Fibroblast of gingiva (primary cell): ENCODE data around the gene ATG13.
"Not testable (repeated sequence)": the region's sequence is repeated elsewhere in the genome, so short reads cannot be mapped to it uniquely, and the experiment has no call there.

Source experiments
- DNase-seq: peaks from one replicate; pipeline ENCODE4 v3.0.0-alpha.2; 2011; ENCODE audit warnings: low read depth

The ATG13 gene

DNA sequence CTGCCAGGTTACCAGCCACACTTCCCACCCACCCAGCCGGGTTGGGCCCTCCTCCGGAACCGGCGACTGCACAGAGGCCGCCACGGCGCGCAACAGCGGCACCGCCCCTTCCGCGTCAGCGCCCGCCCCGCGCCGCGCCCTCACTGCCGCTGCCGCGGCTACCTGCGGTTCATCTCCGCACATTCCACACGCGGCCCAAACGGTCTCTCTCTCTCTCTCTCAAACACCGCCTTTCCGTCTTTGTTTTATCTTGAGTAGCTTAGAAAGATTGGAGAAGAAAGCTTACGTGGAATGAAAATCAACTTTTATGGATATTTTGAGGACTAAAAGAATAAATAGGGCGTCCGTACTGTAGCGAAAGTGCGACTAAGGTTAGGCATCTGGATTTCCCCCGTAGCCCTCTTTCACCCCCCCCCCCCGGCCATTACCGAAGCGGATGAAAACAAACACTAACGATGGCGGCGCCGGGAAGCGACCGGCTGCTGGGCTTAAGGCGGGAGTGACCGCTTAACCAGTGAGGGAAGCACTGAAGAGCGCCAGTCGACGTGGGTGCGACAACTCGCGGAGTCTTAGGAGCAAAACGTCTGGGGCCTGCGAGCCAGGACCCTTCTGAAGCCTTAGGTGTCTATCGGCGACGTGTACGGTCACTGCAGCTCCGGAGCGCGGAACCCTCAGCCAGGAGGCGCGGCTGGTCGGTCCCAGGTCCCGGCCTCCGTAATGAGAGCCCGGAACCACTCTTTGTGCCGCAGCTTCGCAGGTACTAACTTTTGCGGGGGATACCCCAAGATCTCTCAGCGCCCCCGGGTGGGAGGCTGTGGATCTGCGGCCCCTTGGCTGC lies at the start of gene ATG13, which contains the start of gene HARBI1:
Gene ATG13 (plus strand): TSS at position 420 of the 838 bp plus-strand sequence. CDS start 26,739 bp downstream, outside the sequence.
Gene HARBI1 (minus strand): TSS at position 94 of the 838 bp plus-strand sequence. CDS start 990 bp downstream, outside the sequence.
- DNase-seq, result peak; percentile 89

DNA sequence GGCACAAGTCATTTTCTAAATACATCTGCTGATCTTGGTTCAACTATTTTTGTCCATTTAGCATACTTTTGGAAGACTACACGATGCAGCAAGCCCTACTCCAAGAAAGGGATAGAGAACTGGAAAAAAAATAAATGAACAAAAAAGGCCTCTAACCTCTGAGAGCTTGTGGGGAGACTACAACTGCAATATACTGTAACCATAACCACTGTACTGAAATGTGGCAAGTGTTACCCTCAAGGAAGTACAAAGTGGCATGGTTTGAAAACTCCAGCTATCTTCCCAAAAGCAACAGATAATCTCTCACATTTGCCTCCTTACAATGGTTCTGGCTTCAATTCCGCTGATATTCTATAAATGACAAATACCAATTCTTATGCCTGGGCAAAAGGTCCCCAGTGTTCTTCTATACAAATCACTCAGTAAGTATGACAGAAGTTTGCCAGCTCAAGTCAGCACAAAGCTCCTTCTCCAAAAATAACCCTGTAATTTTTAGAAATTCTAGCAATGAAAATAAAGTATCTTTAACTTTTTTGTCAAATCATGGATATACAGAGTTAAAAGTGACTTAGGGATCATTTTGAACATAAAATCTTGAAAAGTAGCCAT lies 46.5 kb upstream of the ATG13 start:
- DNase-seq, result no peak

- DNase-seq, result no peak
These were observed 42.7 kb upstream of the ATG13 start for GRCh38 chr11:46574656-46575055.

DNA sequence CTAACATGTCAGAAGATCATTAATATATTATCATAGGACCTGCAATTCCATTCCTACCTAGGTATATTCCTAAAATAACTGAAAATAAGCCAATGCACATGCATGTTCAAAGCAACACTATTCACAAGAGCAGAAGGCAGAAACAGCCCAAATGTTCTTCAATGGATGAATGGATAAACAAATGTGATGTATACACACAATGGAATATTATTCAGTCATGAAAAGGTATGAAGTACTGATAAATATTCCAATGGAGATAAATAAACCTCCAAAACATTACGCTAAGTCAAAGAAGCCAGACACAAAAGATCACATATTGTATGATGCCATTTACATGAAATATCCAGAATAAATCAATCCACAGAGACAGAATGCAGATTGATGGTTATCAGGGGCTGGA lies 40.3 kb upstream of the ATG13 start:
- DNase-seq, result no peak

DNA sequence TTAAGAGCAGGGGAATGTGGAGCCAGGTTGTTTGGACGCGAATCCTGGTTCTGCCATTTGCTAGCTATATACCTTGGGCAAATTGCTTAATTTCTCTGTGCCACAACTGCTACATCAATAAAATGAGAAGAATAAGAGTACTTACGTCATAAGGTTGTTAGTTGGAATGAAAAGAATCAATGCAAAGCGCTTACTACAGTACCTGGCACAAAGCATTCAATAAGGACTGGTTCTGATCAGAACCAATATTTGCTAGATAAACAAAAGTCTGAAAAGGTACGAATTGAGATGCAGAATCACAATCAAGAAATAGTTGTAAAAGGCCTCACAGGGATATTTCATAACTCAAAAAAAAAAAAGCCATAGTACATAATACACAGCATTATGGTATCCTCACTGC lies 34.8 kb upstream of the ATG13 start:
- no peak for DNase-seq

DNA sequence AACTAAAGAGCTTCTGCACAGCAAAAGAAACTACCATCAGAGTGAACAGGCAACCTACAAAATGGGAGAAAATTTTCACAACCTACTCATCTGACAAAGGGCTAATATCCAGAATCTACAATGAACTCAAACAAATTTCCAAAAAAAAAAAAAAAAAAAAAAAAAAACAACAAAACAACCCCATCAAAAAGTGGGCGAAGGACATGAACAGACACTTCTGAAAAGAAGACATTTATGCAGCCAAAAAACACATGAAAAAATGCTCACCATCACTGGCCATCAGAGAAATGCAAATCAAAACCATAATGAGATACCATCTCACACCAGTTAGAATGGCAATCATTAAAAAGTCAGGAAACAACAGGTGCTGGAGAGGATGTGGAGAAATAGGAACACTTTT lies 33.8 kb upstream of the ATG13 start:
- DNase-seq, result not testable (repeated sequence)

- DNase-seq, result peak; percentile 52
These were observed 29.2 kb upstream of the ATG13 start for GRCh38 chr11:46588131-46588530.

DNA sequence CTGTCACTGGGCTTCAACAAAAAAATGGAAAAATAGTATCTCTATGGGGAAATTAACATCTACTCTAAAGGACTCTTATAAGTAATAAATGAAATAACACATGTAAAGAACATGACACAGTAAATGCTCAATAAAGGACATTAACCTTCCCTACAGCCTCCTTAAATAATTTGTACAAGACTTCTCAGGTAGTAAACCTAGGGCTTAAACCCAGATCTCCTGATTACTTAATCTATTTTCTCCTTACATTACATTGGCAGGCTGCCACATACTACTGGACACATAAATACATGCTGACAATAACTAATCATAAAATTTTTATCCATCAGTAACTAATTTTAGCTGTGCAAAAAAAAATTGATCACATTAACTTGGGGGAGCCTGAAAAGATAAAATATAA lies 28.4 kb upstream of the ATG13 start:
- no peak for DNase-seq

DNA sequence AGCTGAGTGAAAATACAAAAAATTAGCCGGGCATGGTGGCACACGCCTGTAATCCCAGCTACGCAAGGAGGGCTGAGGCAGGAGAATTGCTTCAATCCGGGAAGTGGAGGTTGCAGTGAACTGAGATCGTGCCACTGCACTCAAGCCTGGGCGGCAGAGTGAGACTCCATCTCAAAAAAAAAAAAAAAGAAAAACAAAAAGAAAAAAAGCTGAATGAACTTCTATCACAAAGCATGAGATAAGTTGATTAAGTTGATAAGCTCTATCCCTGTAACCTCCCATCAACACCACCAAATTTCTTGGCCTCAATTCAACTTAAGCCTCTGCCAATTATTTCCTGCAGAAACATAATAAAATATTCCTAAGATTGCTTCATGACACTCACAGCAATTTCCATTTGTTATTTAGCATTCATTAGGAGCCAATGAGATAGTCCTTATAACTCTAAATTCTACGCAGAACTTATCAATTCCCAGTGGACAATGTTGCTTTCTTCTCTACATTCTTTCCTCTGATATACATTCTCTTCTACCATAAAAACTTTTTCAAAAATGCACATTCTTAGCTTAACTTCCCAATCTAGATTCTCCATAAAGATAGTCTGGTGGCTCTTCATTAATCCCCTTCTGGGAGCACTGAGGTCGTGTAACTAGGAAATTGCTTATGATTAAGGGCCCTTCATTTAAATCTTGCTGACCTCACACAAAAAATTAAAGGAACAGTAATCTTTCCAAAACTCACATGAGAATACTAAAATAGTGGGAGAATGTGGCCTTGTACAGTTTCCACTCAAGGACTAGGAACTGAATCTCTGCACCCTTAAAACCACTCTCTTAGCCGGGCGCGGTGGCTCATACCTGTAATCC lies 26.4 kb upstream of the ATG13 start:
- DNase-seq, result no peak

- peak; percentile 91 for DNase-seq
These were observed 23.6 kb upstream of the ATG13 start, which contains the start of gene AMBRA1 for GRCh38 chr11:46593550-46594373. Gene AMBRA1 (minus strand): TSS chr11:46594023. CDS start chr11:46548380, 45,643 bp downstream.

- DNase-seq, result no peak
These were observed 23.0 kb upstream of the ATG13 start for GRCh38 chr11:46594374-46594700.

GRCh38 chr11:46594785-46595184 lies 22.6 kb upstream of the ATG13 start:
- no peak for DNase-seq

DNA sequence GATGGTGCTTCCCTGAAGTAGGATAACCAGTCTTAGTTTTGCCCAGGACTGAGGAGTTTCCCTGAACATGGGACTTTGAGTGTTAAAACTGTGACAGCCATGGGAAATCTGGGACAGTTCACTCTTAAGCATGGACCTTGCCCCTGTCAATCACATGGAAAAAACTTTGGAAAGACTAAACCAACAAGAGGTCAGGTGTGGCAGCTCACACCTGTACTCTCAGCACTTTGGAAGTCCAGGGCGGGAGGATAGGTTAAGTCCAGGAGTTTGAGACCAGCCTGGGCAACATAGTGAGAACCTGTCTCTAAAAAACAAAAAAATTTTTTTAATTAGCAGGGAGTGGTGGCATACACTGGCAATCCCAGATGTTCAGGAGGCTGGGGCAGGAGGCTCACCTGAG lies 20.2 kb upstream of the ATG13 start:
- no peak for DNase-seq

DNA sequence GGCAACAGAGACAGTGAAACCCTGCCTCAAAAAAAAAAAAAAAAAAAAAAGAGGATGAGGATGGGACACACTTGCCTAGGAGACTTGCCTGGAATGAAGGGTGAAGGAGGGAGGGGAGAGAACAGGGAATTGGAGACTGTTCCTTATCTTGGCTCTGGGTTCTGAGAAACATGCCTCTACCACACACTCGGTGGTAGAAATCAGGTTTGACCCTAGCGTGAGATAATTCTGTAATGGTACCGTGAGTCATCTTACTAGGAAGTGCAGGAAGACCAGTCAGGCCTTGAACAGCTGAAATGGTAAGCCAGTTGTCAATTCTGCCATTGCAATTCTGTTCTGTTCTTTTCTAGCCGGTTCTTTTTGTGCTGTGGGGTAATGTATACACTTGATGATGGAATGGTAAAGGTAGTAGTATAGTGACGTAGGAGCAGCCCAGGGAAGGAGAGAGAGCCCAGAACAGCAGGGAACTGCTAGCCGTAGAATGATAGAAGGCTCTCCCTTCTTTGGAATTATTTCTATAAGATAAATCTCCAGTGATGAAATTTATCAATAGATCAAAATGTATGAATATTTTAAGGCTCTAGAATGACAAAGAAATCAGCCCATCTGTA lies 19.6 kb upstream of the ATG13 start:
- DNase-seq, result no peak

- no peak for DNase-seq
These were observed 17.8 kb upstream of the ATG13 start for GRCh38 chr11:46599340-46600193.

DNA sequence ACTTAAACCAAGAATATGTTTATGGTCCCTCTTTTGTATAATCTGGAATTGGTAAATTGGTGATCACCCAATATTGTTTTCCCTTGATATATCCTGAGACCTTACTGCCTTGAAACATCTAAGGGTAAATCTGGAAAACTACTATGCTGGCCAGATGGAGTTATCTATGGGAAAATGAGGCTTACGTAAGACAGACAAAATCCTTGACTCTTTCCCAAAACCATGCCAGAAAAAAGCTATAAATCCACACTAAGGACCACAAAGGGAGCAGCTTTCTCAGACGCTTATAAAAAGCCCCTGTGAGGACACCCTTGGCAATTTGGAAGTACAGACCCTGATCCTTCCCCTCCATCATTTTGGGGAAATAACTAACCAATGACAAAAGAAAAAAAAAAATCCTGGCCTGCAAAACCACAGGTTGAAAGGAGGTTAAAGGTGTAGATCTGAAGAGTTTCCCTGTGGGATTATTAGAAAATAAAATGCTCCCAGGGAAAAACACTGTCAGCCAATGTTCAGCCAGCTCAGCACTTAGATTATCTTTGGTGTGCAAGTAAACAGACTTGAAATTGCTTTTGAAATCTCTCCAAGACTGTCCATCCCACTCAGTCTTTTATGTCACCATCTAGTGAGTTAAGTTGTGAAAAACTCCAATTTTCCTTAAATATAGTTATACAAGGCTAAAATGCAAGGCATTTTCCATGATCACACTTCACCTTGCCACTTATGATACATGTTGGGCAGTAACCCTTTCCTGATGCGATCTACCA lies 17.0 kb upstream of the ATG13 start:
- no peak for DNase-seq

DNA sequence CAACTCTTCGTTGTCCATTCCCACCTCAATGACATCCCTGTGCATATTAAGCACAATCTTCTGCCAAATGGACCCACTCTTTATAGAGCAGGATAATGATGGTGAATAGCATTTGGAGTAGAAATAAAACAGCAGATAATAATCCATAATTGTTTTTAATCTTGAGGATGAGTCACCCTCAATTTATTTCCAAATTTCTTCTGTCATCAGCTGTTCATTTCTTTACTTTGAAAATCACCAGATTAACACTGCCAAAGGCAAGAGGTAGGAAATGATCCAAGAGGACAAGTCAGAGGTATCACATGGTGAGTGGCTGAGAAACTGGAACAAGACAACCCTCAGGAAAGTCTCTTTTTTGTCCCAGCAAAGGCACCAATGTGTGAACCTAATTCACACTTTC lies 16.2 kb upstream of the ATG13 start:
- DNase-seq, result peak; percentile 7

GRCh38 chr11:46603704-46604308 lies 13.5 kb upstream of the ATG13 start:
- DNase-seq, result no peak

GRCh38 chr11:46604796-46605195 lies 12.6 kb upstream of the ATG13 start:
- DNase-seq, result no peak
